HG03575 (cell line): ENCODE results near the gene ARHGEF39.
"Not testable (repeated sequence)": the region's sequence is repeated elsewhere in the genome, so short reads cannot be mapped to it uniquely, and the experiment has no call there.

Source experiments
- ATAC-seq: cut with Tn5 transposase; IDR thresholded peaks from one replicate; pipeline ENCODE4 v1.9.1; 2021; ENCODE audit not compliant: unreplicated experiment, insufficient number of reproducible peaks, low FRiP score; ENCODE audit errors: extremely low read depth

Gene ARHGEF39

DNA sequence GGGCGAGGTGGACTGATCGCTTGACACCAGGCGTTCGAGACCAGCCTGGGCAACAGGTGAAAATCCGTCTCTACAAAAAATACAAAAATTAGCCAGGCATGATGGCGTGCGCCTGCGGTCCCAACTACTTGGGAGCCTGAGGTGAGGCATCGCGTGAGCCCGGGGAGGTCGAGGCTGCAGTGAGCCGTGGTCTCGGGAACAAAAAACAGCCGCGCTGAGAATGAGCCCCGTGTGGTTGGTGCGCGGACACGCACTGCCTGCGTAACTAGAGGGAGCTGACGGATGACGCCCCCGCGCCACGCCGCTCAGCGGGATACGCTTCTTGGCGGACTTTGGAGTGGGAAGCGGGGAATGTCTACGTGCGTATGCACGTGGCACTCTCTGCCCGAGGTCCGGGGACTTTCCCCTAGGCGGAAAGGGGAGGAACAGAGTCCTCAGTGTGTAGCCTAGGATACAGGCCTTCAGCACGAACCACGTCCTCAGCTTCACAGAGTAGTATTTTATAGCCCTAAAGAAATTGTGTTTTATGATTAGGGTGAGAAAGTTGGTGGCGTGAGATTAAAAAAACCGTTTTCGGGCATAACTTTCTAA, 7.4 kb downstream of the ARHGEF39 start, which contains the start of gene RMRP:
RMRP (minus strand) TSS at position 474 of the 591 bp plus-strand sequence.
- ATAC-seq, result peak; percentile 63

DNA sequence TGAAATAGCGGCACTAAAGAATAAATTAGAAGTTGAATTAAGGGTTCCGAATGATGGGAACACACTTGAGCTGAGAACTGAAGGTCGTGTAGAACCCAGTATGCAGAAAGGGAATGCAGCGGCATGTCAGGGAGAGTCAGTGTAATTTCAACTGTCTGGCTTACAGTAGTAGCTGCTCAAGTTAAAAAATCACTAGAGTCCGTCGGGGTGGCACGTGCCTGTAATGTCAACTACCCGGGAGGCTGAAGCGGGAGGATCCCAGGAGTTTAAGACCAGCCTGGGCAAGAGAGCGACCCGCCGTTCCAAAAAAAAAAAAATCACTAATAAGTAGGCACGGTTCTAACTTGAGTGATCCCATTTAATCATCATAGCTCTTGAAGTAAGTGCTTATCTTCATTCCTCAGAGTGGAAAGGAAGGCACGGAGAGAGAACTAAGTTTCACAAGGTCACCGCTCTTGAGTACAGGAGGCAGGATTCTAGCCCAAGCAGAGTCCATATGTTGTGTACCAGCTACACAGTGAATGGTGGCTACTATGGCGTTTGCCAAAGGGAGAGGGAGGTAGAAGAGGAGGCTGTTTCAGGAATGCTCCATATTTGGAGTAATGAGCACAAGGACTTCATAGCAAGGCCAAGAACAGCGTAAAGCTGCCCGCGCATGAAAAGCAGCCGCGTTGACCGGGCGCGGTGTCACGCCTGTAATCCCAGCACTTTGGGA, 8.0 kb downstream of the ARHGEF39 start:
- no peak for ATAC-seq

- ATAC-seq, result no peak
Observed at GRCh38 chr9:35656348-35656747, 8.6 kb downstream of the ARHGEF39 start.

GRCh38 chr9:35653611-35654010, 11.4 kb downstream of the ARHGEF39 start:
- no peak for ATAC-seq

DNA sequence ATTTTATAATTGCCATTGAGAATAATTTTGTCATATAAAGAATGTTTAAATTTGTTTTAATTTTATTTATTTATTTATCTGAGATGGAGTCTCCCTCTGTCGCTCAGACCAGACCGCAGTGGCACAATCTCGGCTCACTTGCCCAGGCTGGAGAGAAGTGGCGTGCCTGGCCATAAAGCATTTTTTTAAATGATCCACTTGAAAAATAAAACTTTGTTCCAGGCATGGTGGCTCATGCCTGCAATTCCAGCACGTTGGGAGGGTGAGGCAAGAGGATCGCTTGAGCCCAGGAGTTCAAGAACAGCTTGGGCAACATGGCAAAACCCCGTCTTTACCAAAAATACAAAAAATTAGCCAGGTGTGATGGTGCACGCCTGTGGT, 12.2 kb downstream of the ARHGEF39 start:
- no peak for ATAC-seq

DNA sequence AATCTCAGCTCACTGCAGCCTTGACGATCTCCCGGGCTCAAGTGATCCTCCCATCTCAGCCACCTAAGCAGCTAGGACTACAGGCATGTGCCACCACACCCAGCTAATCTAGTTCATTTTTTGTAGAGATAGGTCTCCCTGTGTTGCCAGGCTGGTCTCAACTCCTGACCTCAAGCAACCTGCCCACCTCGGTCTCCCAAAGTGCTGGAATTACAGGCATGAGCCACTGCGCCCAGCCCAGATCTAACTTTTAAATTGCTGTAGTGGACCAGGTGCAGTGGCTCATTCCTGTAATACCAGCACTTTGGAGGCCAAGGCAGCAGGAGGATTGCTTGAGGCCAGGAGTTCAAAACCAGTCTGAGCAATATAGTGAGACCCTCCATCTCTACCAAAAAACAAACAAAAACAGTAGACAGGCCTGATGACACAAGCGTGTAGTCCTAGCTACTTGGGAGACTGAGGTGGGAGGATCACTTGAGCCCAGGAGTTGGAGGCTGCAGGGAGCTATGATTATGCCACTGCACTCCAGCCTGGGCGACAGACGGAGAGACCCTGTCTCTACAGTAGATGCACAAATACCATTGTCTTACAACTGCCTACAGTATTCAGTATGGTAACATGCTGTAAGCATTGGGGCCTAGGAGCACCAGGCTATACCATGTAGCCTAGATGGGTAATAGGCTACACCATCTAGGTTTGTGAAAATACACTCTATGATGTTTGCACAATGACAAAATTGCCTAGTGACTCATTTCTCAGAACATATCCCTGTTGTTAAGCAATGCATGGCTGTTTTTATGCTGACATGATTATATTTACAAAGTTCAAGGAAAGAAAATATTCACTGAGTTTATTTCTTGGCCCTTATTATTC, 12.8 kb downstream of the ARHGEF39 start:
- no peak for ATAC-seq

GRCh38 chr9:35650341-35651158, 14.4 kb downstream of the ARHGEF39 start, which contains the start of gene SIT1:
TSS of gene SIT1 (minus strand) at chr9:35650931. CDS start at chr9:35650853, 78 bp downstream.
- no peak for ATAC-seq

GRCh38 chr9:35649431-35650340, 15.3 kb downstream of the ARHGEF39 start:
- ATAC-seq, result no peak

- peak; percentile 66 for ATAC-seq
Observed at GRCh38 chr9:35646533-35647265, 18.3 kb downstream of the ARHGEF39 start.

GRCh38 chr9:35646153-35646532, 18.9 kb downstream of the ARHGEF39 start:
- ATAC-seq, result no peak

DNA sequence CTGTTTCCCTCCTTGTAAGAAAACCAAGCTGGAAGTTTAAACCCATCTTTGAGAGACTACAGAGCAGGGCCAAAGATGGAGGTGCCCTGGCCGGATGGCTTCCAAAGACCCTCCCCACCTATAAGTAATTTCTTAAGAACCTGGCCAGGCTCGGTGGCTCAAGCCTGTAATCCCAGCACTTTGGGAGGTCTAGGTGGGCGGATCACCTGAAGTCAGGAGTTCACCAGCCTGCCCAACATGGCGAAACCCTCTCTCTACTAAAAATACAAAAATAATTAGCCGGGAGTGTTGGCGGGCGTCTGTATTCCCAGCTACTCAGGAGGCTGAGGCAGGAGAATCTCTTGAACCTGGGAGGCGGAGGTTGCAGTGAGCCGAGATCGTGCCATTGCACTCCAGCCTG, 19.3 kb downstream of the ARHGEF39 start:
- not testable (repeated sequence) for ATAC-seq

GRCh38 chr9:35643046-35643445, 21.9 kb downstream of the ARHGEF39 start:
- no peak for ATAC-seq

DNA sequence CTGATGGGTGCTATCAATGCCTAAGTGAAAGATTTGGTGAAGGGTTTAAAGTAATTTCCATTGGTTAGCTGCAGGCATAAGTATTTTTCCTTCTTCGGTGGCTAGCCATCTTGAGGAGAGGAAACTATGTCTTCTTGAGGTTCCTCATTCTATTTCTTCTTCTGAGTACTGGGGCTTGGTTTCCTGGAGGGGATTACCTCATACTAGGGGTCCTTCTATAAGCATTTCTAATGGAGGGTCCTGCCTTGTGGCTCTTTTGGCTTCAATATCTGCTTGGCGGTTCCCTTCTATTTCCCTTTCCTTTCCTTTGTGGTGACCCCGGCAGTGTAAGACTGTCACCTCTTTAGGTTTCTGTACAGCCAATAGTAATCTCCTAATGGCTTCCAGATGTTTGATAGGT, 23.5 kb downstream of the ARHGEF39 start:
- not testable (repeated sequence) for ATAC-seq

DNA sequence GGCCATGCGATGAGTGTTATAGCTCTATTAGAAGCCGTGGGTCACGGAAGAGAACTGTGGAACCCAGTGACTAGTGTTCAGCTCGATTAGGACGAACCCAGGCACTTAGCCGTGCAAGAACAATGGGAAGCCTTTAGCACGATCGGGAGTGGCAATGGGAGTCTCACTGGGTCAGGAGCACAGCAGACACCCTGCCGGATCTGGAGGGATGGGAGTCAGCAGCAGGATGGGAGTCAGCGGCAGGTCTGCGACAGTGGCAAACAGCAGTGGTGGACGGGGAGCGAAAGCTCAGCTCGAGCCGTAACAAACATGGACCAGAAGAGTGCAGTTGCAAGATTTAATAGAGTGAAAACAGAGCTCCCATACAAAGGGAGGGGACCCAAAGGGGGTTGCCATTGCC, 24.6 kb downstream of the ARHGEF39 start:
- not testable (repeated sequence) for ATAC-seq

GRCh38 chr9:35639631-35640030, 25.4 kb downstream of the ARHGEF39 start:
- ATAC-seq, result no peak

DNA sequence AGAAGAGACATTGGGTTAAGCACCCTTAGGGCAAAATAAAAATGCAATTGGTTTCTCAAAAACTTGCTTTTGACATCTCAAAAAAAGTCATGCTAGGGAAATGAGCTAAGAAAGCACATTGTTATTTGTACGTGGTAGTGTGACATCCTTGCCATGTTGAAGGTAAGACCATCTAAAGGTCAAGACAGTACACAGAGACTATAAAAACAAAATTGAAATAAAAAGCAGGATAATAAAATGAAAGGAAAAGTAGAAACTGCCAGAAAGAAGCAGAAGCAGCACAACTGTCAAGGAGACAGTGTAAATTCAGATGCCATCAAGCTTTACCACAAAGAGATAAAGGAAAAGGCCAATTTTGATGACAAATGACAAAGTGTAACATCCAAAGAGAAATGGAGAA, 25.8 kb downstream of the ARHGEF39 start:
- ATAC-seq, result not testable (repeated sequence)

- not testable (repeated sequence) for ATAC-seq
Observed at GRCh38 chr9:35638751-35639150, 26.2 kb downstream of the ARHGEF39 start.
